Measurements from ENCODE around the gene HNRNPL. TPM values are rescaled to one million over a fixed set of nuclear protein-coding genes. Genes with fewer than 3 reads are reported as not detected.

The HNRNPL gene
- total RNA-seq, 1 experiment from 2014 or later = 443 TPM

- Histone ChIP-seq H3K27me3 (replicated peaks; ENCODE audit: control insufficient read depth, insufficient read depth, low read length) (no peaks in the 10 kb centered on the region), H3K9me3 (no peaks in the 10 kb centered on the region), H3K4me3 (ENCODE audit: low read depth, low read length) (no peak overlapping the region), H3K36me3 (ENCODE audit: control insufficient read depth, insufficient read depth, low read length) (peaks cover 37% of the 10 kb centered on the region), H3K4me1 (peaks cover 29% of the 10 kb centered on the region)
- Mint-ChIP-seq H3K27me3 (ENCODE audit: insufficient read depth, unreplicated experiment) (no peaks in the 10 kb centered on the region), H3K4me3 (ENCODE audit: unreplicated experiment) (no peak overlapping the region), H3K36me3 (ENCODE audit: insufficient read depth, unreplicated experiment) (peaks cover 100% of the 10 kb centered on the region), H3K4me1 (ENCODE audit: low read depth, unreplicated experiment) (peaks cover 39% of the 10 kb centered on the region), H3K27ac (ENCODE audit: unreplicated experiment) (peak overlapping the region; percentile 1), H3K9me3 (ENCODE audit: unreplicated experiment) (no peaks in the 10 kb centered on the region)
- intact Hi-C loops (cut with micrococcal nuclease; ENCODE audit: unreplicated experiment) = no loop called here
- BruUV-seq (replicated peaks) = no TSS peak
- POLR2A ChIA-PET = interaction anchor here (0.6 kb wide), 1 partner anchor 107 kb away, joined by 4 read pairs; no protein-coding TSS in a partner anchor
- DNase-seq = no peak
- no peak for TF ChIP-seq CTCF (IDR thresholded peaks at IDR 0.05; ENCODE audit: insufficient read depth in 1 of 2, low read depth in 1 of 2, low read length in 1 of 2, severe bottlenecking in 1 of 2, unreplicated experiment in 1 of 2)
- CTCF ChIA-PET = no interaction called here
Observed at GRCh38 chr19:38841787-38842438, 7.9 kb downstream of the HNRNPL start.

- peaks cover 39% of the 10 kb centered on the region for H3K4me1 Mint-ChIP-seq (ENCODE audit: low read depth, unreplicated experiment)
- Histone ChIP-seq H3K36me3 (ENCODE audit: control insufficient read depth, insufficient read depth, low read length) (peaks cover 38% of the 10 kb centered on the region), H3K9me3 (no peaks in the 10 kb centered on the region), H3K27me3 (replicated peaks; ENCODE audit: control insufficient read depth, insufficient read depth, low read length) (no peaks in the 10 kb centered on the region), H3K4me3 (ENCODE audit: low read depth, low read length) (no peak overlapping the region), H3K4me1 (peaks cover 32% of the 10 kb centered on the region)
- no peaks in the 10 kb centered on the region for H3K9me3 Mint-ChIP-seq (ENCODE audit: unreplicated experiment)
- no TSS peak for BruUV-seq (replicated peaks)
- H3K36me3 Mint-ChIP-seq (ENCODE audit: insufficient read depth, unreplicated experiment) = peaks cover 100% of the 10 kb centered on the region
- DNase-seq = no peak
- H3K27me3 Mint-ChIP-seq (ENCODE audit: insufficient read depth, unreplicated experiment) = no peaks in the 10 kb centered on the region
- no peak overlapping the region for H3K4me3 Mint-ChIP-seq (ENCODE audit: unreplicated experiment)
- POLR2A ChIA-PET = interaction anchor here (0.5 to 1.9 kb wide), 4 partner anchors 8 to 107 kb away, joined by 3 to 18 read pairs (median 4); no protein-coding TSS in a partner anchor
- TF ChIP-seq CTCF (IDR thresholded peaks at IDR 0.05; ENCODE audit: insufficient read depth in 1 of 2, low read depth in 1 of 2, low read length in 1 of 2, severe bottlenecking in 1 of 2, unreplicated experiment in 1 of 2) = no peak
- peak overlapping the region; percentile 53 for H3K27ac Mint-ChIP-seq (ENCODE audit: unreplicated experiment)
- intact Hi-C loops (cut with micrococcal nuclease; ENCODE audit: unreplicated experiment) = no loop called here
- CTCF ChIA-PET = no interaction called here
Observed at GRCh38 chr19:38841180-38841766, 8.5 kb downstream of the HNRNPL start.

- peaks cover 34% of the 10 kb centered on the region for H3K36me3 ChIP-seq (ENCODE audit: control insufficient read depth, insufficient read depth, low read length)
- H3K4me1 Mint-ChIP-seq (ENCODE audit: low read depth, unreplicated experiment) = peaks cover 38% of the 10 kb centered on the region
- H3K9me3 ChIP-seq = no peaks in the 10 kb centered on the region
- H3K4me3 ChIP-seq (ENCODE audit: low read depth, low read length) = no peak overlapping the region
- H3K9me3 Mint-ChIP-seq (ENCODE audit: unreplicated experiment) = no peaks in the 10 kb centered on the region
- H3K27me3 Mint-ChIP-seq (ENCODE audit: insufficient read depth, unreplicated experiment) = no peaks in the 10 kb centered on the region
- H3K4me3 Mint-ChIP-seq (ENCODE audit: unreplicated experiment) = peak overlapping the region; percentile 44
- no peaks in the 10 kb centered on the region for H3K27me3 ChIP-seq (replicated peaks; ENCODE audit: control insufficient read depth, insufficient read depth, low read length)
- TF ChIP-seq CTCF (IDR thresholded peaks at IDR 0.05; ENCODE audit: insufficient read depth in 1 of 2, low read depth in 1 of 2, low read length in 1 of 2, severe bottlenecking in 1 of 2, unreplicated experiment in 1 of 2) = no peak
- DNase-seq = no peak
- no TSS peak for BruUV-seq (replicated peaks)
- ChIA-PET CTCF (no interaction called here), POLR2A (interaction anchor here (0.5 to 1.9 kb wide), 3 partner anchors 9 to 46 kb away, joined by 3 to 18 read pairs (median 5); no protein-coding TSS in a partner anchor)
- peaks cover 32% of the 10 kb centered on the region for H3K4me1 ChIP-seq
- peak overlapping the region; percentile 53 for H3K27ac Mint-ChIP-seq (ENCODE audit: unreplicated experiment)
- H3K36me3 Mint-ChIP-seq (ENCODE audit: insufficient read depth, unreplicated experiment) = peaks cover 100% of the 10 kb centered on the region
- intact Hi-C loops (cut with micrococcal nuclease; ENCODE audit: unreplicated experiment) = no loop called here
Observed at GRCh38 chr19:38840583-38840968, 9.2 kb downstream of the HNRNPL start.

Measured in Caco-2 (cell line).